ENCODE measurements around the gene DEDD. TPM values are rescaled to one million over a fixed set of nuclear protein-coding genes. Genes with fewer than 3 reads are reported as not detected.

Gene DEDD
- total RNA-seq, 2 donors from 2014 or later = 34.2 to 41.5 TPM

GRCh38 chr1:161165742-161166668 is 33.5 kb upstream of the DEDD start, which contains the start of gene PPOX:
Gene PPOX (plus strand): TSS chr1:161166426. CDS start chr1:161166848, 422 bp downstream.
- intact Hi-C loops (cut with DNase I, micrococcal nuclease) = no loop called here
- DNase-seq (peak; percentile 95 to 98), ATAC-seq (peak; percentile 92)

GRCh38 chr1:161164901-161165610 is 32.6 kb upstream of the DEDD start:
- intact Hi-C loops (cut with DNase I, micrococcal nuclease) = no loop called here
- DNase-seq = no peak
- no peak for ATAC-seq

- intact Hi-C loops (cut with DNase I, micrococcal nuclease) = no loop called here
- DNase-seq (no peak), ATAC-seq (no peak)
Observed at GRCh38 chr1:161163793-161164192, 31.3 kb upstream of the DEDD start.

- intact Hi-C loops (cut with DNase I, micrococcal nuclease) = no loop called here
- no peak for DNase-seq
- ATAC-seq = no peak
Observed at GRCh38 chr1:161162806-161163205, 30.3 kb upstream of the DEDD start.

GRCh38 chr1:161162052-161162451 is 29.6 kb upstream of the DEDD start:
- intact Hi-C loops (cut with DNase I, micrococcal nuclease) = no loop called here
- ATAC-seq (no peak), DNase-seq (no peak)

GRCh38 chr1:161161652-161162051 is 29.2 kb upstream of the DEDD start:
- ATAC-seq (no peak), DNase-seq (no peak)
- intact Hi-C loops (cut with DNase I, micrococcal nuclease) = no loop called here

GRCh38 chr1:161160671-161161145 is 28.2 kb upstream of the DEDD start:
- ATAC-seq (no peak), DNase-seq (no peak)
- intact Hi-C loops (cut with DNase I, micrococcal nuclease) = no loop called here

- DNase-seq (no peak), ATAC-seq (no peak)
- intact Hi-C loops (cut with DNase I, micrococcal nuclease) = no loop called here
Observed at GRCh38 chr1:161159913-161160243, 27.4 kb upstream of the DEDD start.

- intact Hi-C loops (cut with DNase I, micrococcal nuclease) = no loop called here
- DNase-seq (peak; percentile 90 to 95), ATAC-seq (peak; percentile 96)
Observed at GRCh38 chr1:161159087-161159912, 26.8 kb upstream of the DEDD start, which contains the start of gene USP21. Gene USP21 (plus strand): TSS chr1:161159500. CDS start chr1:161160641, 1,141 bp downstream.

GRCh38 chr1:161158316-161159010 is 26.0 kb upstream of the DEDD start:
- DNase-seq = no peak
- intact Hi-C loops (cut with DNase I, micrococcal nuclease) = no loop called here

GRCh38 chr1:161157867-161158266 is 25.4 kb upstream of the DEDD start:
- ATAC-seq (no peak), DNase-seq (no peak)
- intact Hi-C loops (cut with DNase I, micrococcal nuclease) = no loop called here

More at GRCh38 chr1:161158316-161159010, 26.0 kb upstream of the DEDD start:
- ATAC-seq = no peak

GRCh38 chr1:161153682-161154337 is 21.3 kb upstream of the DEDD start, which contains the start of gene UFC1:
Gene UFC1 (plus strand): TSS chr1:161153978. CDS start chr1:161153998, 20 bp downstream.
- DNase-seq (peak; percentile 82), ATAC-seq (peak; percentile 92)
- intact Hi-C loops (cut with DNase I, micrococcal nuclease) = no loop called here

GRCh38 chr1:161153176-161153575 is 20.7 kb upstream of the DEDD start:
- intact Hi-C loops (cut with DNase I, micrococcal nuclease) = no loop called here
- ATAC-seq = peak; percentile 5

GRCh38 chr1:161145832-161146231 is 13.4 kb upstream of the DEDD start:
- intact Hi-C loops (cut with DNase I, micrococcal nuclease) = no loop called here
- ATAC-seq (no peak), DNase-seq (no peak)

More at GRCh38 chr1:161153176-161153575, 20.7 kb upstream of the DEDD start:
- DNase-seq = no peak

- ATAC-seq (no peak), DNase-seq (no peak)
- intact Hi-C loops (cut with DNase I, micrococcal nuclease) = no loop called here
Observed at GRCh38 chr1:161140755-161141400, 8.4 kb upstream of the DEDD start.

- DNase-seq (peak in 1 of 2 donors; percentile 52), ATAC-seq (peak; percentile 42)
- intact Hi-C loops (cut with DNase I, micrococcal nuclease) = no loop called here
Observed at GRCh38 chr1:161139766-161140165, 7.3 kb upstream of the DEDD start.

GRCh38 chr1:161138431-161138830 is 6.0 kb upstream of the DEDD start:
- intact Hi-C loops (cut with DNase I, micrococcal nuclease) = no loop called here
- no peak for DNase-seq
- ATAC-seq = no peak
